Superior temporal gyrus (tissue), 1 donor: ENCODE measurements around the gene NTN3.
"Not testable (repeated sequence)": the region's sequence is repeated elsewhere in the genome, so short reads cannot be mapped to it uniquely, and the experiment has no call there.

Source experiments
- DNase-seq: peaks from one replicate; pipeline ENCODE4 v3.0.0-alpha.2; 2016; ENCODE audit errors: extremely low spot score

NTN3 gene

GRCh38 chr16:2479996-2480395, 8.9 kb downstream of the NTN3 start:
- DNase-seq: not testable (repeated sequence)

GRCh38 chr16:2480948-2481347, 9.9 kb downstream of the NTN3 start:
- DNase-seq: no peak

- no peak for DNase-seq
These were observed 10.6 kb downstream of the NTN3 start for GRCh38 chr16:2481676-2482075.

- DNase-seq: no peak
These were observed 11.2 kb downstream of the NTN3 start for GRCh38 chr16:2482249-2482648.

GRCh38 chr16:2482708-2483534, 11.8 kb downstream of the NTN3 start:
- peak; percentile 73 for DNase-seq

- no peak for DNase-seq
These were observed 13.1 kb downstream of the NTN3 start for GRCh38 chr16:2483939-2484897.

GRCh38 chr16:2484898-2485508, 13.9 kb downstream of the NTN3 start:
- DNase-seq: no peak

- no peak for DNase-seq
These were observed 14.9 kb downstream of the NTN3 start for GRCh38 chr16:2485811-2486507.

- peak; percentile 58 for DNase-seq
These were observed 15.8 kb downstream of the NTN3 start for GRCh38 chr16:2486645-2487516.

- no peak for DNase-seq
These were observed 16.4 kb downstream of the NTN3 start for GRCh38 chr16:2487517-2487842.

GRCh38 chr16:2487903-2488531, 16.9 kb downstream of the NTN3 start:
- no peak for DNase-seq

- DNase-seq: peak; percentile 5
These were observed 18.5 kb downstream of the NTN3 start for GRCh38 chr16:2489581-2489980.

- DNase-seq: no peak
These were observed 19.4 kb downstream of the NTN3 start for GRCh38 chr16:2490190-2491105.

GRCh38 chr16:2492292-2492691, 21.2 kb downstream of the NTN3 start:
- DNase-seq: no peak

- DNase-seq: no peak
These were observed 22.5 kb downstream of the NTN3 start for GRCh38 chr16:2493605-2494004.

- DNase-seq: no peak
These were observed 23.5 kb downstream of the NTN3 start for GRCh38 chr16:2494616-2495015.

- DNase-seq: no peak
These were observed 23.9 kb downstream of the NTN3 start for GRCh38 chr16:2495041-2495440.

- no peak for DNase-seq
These were observed 25.4 kb downstream of the NTN3 start for GRCh38 chr16:2496223-2497115.
